Suprapubic skin (tissue), 3 donors: ENCODE data around the gene NADK2.

ENCODE experiments used
- CTCF ChIP-seq, 2 donors: fragments of 200-600 bp in 1 of 2; fragments of 450-650 bp in 1 of 2; sonication (generic) in 1 of 2; IDR thresholded peaks; one replicate each; pipeline ENCODE4 v1.5.1; 2016 to 2019; ENCODE audit warnings: antibody characterized with exemption in 2 of 2, mild to moderate bottlenecking in 1 of 2, moderate library complexity in 1 of 2
- EP300 ChIP-seq: sonication (generic); formaldehyde crosslinking; IDR thresholded peaks from one replicate; pipeline ENCODE4 v1.6.1; 2017; ENCODE audit warnings: antibody characterized with exemption
- POLR2A ChIP-seq, 2 donors: fragments of 450-650 bp; IDR thresholded peaks; one replicate each; pipeline ENCODE4 v1.6.1; 2017; ENCODE audit warnings: antibody characterized with exemption in 2 of 2, mild to moderate bottlenecking in 2 of 2, moderate library complexity in 2 of 2

- TF ChIP-seq CTCF (IDR thresholded peaks at IDR 0.05) (no peak), POLR2A (IDR thresholded peaks at IDR 0.05) (no peak), EP300 (no peak)
These were observed 29.3 kb upstream of the NADK2 start for GRCh38 chr5:36270876-36271575.
